Stimulated activated CD8-positive, alpha-beta memory T cell treated with anti-CD3 and anti-CD28 coated beads, Interleukin-7, amount 100 ng/mL, for 24 hours (primary cell): ENCODE results near the gene RSL24D1.

Experiments
- DNase-seq: peaks from one replicate; pipeline ENCODE4 v3.0.0-alpha.2; 2020; ENCODE audit warnings: low read depth

RSL24D1 gene

DNA sequence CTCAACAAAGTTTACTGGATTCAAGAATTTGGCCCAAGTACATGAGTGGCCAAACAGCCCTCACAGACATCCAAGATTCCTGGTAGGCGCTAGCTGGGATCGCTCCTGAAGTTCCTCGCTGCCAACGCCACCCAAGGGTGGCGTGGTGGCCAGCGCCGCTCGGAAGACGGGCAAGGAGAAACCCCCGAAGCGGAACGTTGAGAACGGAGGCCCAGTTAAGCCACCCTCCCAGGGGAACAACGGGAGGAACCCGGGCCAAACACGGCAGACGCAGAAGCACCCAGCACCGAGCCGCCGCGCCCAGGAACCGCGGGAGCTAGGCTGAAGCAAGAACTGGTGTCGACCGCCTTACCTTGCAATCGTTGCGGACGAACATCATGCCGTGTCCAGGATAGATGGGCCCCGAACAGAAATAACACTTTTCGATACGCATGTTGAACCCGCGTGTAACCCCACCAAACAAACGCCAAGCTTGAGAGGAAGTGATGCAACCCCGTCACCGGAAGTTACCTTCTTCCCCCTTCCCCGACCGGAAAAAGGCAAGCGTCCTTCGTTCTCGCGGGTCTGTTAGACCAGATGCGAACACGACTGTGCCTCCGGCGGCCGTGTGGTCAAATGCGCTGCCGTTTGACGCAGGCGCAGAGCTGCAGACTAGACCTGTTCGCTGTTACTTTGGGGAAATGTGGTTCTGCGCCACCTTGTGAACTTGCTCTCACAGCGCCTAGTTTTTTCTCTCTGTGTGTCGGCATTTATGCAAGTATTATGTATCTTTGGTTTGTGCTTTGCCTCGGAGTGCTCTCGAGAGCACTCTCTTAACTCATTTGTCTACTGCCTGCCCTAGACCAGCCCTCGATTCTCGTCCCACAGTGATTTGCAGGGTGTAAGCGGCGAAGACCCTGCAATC, at the start of gene RSL24D1:
Gene RSL24D1, minus strand, starts transcription at position 484 of the 904 bp plus-strand sequence. Its CDS starts 51 bp downstream, at position 433.
- peak; percentile 89 for DNase-seq

GRCh38 chr15:55245059-55245458, 48.3 kb upstream of the RSL24D1 start:
- DNase-seq = no peak

DNA sequence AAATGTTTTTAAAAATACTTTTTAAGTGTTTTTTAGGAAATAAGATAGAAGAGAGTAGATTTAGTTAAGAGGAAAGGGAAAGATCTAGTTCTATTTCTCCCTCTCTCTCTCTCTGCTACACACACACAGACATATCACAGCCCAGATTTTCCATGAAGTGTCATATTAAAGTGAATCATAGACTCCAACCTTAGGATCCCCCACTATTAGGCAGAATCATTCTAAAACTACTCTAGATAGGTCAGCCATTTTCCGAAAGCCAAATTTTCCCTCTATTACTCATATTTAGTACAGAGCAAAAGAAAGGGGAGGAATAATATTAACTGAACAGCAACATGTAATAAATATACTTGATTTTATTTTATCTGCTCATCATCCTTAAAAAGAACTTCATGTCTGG, 45.1 kb upstream of the RSL24D1 start:
- no peak for DNase-seq

DNA sequence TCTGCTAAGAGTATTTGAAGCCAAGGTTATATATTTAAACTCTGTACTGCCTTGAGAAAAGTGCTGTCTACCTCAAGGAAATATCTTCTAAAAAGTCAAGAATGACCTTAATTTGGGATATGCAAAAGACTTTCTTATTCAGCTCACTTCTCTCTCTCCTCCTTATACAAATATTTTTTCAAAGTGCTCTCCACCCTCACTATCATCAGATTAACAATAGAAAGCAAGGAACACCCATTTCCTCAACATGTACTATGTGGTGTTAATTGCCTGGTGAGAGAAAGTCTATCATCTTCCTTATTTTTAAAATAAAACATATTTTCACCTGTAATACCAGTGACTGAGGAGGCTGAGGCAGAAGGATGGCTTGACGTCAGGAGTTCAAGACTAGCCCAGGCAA, 44.4 kb upstream of the RSL24D1 start:
- DNase-seq = no peak

DNA sequence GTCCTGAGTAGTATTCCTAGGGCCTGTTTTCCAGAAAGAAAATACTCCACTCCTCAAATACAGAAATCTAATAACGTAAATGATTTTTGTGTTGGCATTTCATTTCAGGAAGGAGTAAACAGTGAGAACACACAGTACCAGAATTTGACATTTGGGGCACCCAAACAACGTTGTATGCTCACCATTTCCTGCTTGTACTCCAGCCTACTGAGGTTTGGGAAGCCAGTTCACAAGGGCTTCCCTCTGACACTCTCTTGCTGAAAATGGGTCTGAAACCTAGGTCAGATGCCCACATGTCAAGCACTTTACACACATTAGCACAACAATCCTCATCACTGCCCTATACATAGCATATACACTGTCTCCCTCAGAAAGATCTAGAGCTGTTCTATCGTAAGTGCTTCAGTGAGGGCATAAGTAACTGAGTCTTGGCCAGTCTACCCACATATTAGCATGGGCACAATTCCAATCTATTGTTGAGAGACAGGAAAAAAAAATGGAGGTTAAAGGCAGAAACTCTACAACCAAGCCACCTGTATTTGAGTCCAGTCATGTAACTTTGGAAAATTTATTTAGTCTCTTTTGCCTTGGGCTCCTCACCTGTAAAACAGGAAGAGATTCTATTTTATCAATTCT, 43.5 kb upstream of the RSL24D1 start:
- DNase-seq = no peak

DNA sequence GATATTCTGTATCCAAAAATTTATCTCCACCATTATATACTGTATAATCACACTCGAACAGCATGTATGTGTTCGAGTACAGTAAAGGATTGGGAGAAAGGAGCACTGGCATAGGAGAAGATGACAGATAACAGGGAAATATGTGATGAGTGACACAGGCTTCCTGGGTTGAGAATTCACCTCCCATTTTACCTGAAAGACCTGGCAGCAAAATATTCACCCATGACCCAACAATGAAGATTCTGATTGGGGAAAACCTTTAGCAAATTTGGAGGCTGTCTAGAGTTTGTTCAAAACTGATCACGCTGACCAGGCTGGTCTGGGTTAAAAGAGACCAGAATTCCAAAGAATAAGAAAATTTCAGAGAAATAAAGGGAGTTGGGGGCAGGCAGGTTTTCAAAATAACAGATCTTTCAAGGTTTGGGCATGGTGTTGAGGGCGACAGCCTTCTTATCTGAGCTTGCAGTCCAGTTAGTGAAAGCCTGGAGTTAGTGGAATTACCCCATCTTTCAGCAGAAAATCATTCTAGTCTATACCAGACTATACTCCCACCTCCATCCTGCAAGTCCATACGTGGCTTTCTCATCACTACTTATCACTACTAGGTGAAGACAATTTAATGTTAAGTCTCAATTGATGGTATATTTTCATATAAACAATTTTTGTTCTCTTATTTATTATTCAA, 42.8 kb upstream of the RSL24D1 start:
- DNase-seq = no peak

DNA sequence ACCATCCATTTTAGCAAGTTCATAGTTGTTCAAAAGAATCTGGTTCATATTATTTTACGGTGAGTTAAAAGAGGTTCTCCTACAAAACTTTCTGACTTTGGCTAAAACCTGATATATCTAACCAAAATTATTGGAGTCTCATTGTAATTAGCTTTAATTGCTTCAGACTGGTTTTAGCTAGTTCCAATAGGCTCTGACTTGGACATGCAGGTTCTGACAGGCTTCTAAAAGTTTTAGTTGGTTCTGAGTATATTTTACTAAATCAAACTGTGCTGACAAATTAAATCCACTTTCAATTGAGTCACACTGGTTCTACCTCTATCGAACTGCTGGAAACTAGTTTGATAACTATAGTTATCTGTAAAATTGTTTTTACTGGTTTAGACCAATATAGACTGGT, 42.1 kb upstream of the RSL24D1 start:
- DNase-seq = no peak

DNA sequence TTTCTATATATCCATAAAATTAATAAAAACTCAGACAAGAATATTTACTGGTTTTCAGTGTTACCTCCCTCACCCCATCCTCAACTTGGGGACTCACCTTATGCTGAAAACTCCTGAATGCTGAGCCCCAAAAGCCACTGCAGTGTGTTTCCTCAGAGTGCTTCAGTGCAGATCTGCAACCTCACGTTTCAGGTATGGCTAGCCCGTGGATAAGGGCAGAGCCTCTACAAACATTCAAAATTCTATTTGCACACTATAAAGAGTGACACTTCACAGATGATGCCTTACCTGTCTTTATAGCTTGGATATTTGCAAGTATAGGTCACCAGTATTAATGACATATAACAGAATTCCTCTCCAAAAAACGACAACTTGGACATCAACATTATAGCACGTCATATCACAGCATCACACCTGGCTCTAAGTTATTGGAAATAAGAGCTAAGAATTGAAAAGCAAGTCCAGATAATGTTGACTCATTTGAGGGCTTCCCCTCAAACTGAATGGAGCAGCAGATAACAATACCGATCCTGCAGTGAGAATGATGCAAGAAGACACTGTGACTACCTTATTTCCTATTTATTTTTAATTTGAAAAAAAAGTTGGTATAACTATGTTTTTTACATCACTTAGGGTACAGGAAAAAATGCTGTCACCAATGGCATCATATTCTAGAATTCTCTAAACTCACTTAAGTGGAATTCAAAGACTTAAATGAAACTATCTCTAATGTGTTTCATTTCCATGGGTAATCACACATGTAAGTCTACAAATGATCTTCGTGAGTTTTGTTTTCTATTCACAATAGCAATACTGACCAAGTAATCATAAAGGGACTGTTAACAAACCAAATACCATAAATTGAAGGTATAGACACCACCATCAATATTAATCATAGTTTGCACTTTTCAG, 40.7 kb upstream of the RSL24D1 start:
- no peak for DNase-seq

DNA sequence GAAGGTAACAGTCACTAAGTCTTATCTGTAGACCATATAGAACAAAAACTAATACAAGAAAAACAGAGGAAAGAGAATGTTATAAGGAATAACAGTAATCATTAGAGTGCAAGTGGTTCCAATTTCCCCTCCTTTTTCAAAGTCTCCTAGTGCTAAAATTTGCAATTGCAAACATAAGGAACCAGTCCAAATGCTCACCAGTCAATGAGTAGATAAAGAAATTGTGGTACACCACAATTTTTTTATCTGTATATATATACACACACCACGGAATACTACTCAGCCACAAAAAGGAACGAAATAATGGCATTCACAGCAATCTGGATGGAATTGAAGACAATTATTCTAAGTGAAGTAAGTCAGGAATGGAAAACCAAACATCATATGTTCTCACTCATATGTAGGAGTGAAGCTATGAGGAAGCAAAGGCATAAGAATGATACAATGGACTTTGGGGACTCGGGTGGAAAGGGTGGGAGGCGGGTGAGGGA, 38.9 kb upstream of the RSL24D1 start:
- no peak for DNase-seq

- no peak for DNase-seq
Measured at GRCh38 chr15:55234800-55235104, 38.0 kb upstream of the RSL24D1 start.

- DNase-seq = no peak
Measured at GRCh38 chr15:55234104-55234799, 37.5 kb upstream of the RSL24D1 start.

DNA sequence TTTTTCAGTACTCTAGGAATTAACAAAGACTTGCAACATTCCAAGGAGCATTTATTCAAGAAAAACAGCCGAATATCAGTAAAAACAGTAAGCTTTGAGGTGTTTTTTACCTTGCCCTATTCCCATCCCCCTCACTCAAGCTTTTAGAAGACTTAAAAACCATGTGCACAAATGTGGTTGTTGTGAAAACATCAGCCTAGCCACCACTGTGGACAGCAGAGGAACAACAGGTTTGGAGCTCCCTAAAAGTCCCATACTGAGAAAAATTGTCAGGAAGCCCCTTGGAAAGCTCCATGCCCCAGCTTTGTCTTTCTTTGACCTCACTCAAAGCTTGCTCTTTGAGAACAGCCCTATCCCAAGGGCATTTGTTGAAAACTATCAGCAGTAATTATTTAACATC, 34.7 kb upstream of the RSL24D1 start:
- DNase-seq = no peak

GRCh38 chr15:55230953-55231352, 34.2 kb upstream of the RSL24D1 start:
- no peak for DNase-seq

GRCh38 chr15:55230051-55230670, 33.4 kb upstream of the RSL24D1 start:
- DNase-seq = no peak

- no peak for DNase-seq
Measured at GRCh38 chr15:55226127-55226526, 29.4 kb upstream of the RSL24D1 start.

GRCh38 chr15:55224892-55225291, 28.2 kb upstream of the RSL24D1 start:
- DNase-seq = no peak

DNA sequence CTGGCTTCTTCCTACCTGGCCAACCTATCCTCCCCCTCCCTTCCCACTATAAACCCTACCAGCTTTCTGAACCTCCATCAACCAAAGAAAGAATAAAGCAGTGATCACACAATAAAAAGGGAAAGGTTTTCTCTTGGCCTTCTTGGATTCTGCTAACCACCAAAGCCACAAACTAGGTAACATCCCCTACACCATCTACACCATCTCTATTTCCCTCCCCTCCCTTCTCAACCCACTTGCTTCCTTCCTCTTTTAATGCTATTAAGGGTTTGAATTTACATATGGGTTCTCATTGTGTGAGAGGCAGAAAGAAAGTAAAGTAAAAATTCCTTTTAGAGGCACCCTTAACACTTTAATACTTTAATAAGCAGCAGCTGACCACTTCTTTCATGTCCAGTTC, 25.8 kb upstream of the RSL24D1 start:
- no peak for DNase-seq

DNA sequence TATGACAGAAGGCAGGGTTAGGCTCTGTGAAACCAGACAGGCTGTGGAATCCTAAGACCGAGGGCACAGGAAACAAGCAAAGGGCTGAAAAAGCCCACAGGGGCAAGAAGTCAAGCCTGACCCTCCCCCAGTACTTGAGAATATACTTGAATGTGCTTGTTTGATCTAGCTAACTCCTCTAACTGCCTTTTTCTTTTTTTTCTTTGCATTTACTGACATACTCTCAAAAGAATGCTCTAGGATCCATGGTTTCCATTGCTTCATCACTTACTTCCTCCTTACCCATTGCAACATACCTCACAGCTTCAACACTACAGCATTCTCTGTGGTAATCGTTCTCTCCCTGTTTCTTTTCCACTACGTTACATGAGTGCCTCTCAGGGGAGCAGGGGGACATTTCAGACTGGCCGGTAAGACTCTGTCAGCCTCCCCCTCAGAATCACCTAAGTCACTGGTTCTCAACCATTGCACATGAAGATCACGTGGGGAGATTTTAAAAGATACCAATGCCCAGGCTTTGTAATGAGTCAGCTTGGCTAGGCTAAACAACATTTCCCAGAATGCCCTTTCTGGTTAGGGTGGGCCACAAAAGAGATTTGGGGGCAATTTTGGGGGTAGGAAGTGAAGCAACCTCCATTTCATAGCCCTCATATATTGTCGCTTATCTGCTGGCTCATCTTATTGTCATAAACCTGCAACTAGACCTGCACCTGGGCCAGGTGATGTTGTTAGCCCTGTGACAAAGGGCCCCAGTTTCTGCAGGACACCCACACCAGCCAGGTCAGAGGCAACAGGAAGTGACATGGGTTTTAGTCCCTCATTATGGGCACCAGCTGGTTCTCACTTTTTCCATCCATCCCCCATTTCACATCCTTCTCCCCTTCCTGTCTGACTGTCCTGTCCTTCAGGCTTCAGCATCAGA, 24.6 kb upstream of the RSL24D1 start:
- DNase-seq = peak; percentile 16

DNA sequence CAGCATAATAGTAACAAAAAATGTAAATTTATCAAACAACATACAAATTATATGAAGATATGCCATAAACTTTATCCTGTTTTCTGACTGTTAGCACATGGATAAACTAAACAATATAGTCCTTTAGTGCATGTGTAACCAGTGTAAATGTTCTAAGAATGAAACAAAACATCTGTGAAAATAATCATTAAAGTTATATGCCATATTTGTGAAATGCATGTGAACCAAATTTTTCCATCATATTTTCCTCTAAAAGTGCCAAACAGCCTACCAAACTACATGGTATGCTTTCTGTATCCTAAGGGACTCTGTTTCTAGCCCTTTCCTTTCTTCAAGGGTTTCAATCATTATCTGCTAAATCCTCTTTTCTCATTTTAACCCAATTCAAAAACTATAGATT, 23.9 kb upstream of the RSL24D1 start:
- no peak for DNase-seq

DNA sequence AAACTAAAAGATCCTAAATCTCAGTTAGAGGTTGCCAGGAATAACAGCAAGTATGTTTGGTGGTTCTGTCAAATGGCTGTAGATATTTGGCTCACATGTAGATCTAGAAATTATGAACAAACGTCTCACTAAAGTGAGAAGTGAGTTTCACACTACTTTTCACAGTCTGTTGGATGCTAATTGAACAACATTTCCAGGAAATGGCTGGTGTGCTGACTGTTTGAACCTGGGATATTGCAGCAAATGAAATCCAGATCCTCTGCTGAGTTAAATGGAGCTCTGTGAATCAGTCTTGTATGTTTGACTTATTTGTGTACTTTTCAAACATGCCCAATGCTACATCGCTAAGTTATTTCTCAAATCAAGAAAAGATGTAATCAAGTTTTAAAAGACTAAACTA, 21.3 kb upstream of the RSL24D1 start:
- no peak for DNase-seq
